PFSK-1 (cell line): ENCODE data around the gene ADAP1.

ENCODE experiments used
- POLR2AphosphoS5 ChIP-seq: IDR thresholded peaks from 2 replicates; pipeline ENCODE4 v1.6.1; 2012; ENCODE audit warnings: low read depth, mild to moderate bottlenecking, control low read depth, low read length, moderate library complexity
- SIN3A ChIP-seq: IDR thresholded peaks from 2 replicates; pipeline ENCODE4 v1.6.1; 2012; ENCODE audit warnings: mild to moderate bottlenecking, low read length, moderate library complexity, borderline replicate concordance; ENCODE audit not compliant: insufficient read depth

DNA sequence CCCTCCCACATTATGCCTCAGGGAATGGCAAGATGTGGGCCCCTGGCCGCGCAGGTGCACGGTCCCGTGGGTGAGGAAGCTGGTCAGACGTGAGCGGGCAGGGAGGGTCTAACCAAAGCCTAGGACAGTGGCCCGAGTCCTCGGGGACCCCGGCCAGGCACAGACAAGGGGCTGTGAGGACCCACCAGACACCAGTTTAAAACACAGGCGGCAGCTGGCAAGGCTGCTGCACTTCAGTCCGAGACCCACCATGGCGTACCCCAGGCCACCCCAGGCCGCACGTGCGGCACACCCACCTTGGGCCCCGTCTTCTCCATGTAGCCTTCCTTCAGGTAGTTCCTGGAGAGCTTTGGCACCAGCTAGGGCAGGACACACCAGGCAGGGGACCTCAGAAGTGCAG lies 54.7 kb downstream of the ADAP1 start:
- TF ChIP-seq POLR2AphosphoS5 (no peak), SIN3A (no peak)
